CD4-positive, alpha-beta T cell treated with Interleukin-12 subunit alpha and Interleukin-12 subunit beta, for 1 hour (primary cell): ENCODE results near the gene C9orf78.

Source experiments
- DNase-seq: peaks from one replicate; pipeline ENCODE4 v3.0.0-alpha.2; 2020

The C9orf78 gene

GRCh38 chr9:129835128-129835859 is at the start of gene C9orf78, which contains the start of gene USP20:
TSS of gene C9orf78 (minus strand) at chr9:129835275. CDS start at chr9:129835221, 54 bp downstream.
TSS of gene USP20 (plus strand) at chr9:129835458. CDS start at chr9:129852556, 17,098 bp downstream.
- peak; percentile 98 for DNase-seq

DNA sequence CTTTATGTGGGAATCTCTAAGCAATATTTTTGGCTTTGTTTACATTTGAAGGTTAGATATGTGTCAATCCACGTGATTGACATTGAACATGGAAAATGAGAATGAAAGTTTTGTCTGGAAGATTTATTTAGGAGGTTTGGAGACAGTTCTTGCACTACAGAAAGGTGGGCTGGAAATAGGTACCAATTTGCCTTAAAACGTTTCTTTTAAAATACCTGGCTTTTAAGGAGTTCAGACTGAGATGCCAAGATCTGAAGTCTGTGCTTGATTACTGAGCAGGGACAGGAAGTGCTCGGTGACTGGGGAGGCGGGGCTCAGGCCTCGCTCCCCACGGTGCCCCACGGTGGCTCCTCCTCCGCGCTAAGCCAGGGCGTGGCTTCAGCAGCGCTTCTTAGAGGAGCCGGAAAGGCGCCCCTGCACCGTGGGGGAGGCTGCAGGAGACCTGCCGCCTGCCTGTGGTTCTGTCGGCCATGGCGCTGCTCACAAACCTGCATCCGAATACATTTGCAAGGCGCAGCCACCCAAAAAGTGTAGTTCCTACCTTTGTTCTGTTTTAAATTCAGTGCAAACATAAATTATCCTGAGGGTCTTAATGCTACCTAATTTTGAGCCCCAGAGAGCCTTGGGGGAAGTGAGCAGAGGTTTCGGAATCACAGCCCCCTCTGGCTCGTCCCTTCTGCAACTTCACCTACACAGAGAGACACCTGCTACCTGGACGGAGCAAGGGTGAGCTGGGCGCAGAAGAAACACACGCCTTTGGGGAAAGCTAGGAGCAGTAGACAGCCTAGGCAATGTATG is 49.3 kb upstream of the C9orf78 start:
- DNase-seq = peak; percentile 95

- DNase-seq = no peak
Observed at GRCh38 chr9:129881547-129882324, 46.7 kb upstream of the C9orf78 start.

DNA sequence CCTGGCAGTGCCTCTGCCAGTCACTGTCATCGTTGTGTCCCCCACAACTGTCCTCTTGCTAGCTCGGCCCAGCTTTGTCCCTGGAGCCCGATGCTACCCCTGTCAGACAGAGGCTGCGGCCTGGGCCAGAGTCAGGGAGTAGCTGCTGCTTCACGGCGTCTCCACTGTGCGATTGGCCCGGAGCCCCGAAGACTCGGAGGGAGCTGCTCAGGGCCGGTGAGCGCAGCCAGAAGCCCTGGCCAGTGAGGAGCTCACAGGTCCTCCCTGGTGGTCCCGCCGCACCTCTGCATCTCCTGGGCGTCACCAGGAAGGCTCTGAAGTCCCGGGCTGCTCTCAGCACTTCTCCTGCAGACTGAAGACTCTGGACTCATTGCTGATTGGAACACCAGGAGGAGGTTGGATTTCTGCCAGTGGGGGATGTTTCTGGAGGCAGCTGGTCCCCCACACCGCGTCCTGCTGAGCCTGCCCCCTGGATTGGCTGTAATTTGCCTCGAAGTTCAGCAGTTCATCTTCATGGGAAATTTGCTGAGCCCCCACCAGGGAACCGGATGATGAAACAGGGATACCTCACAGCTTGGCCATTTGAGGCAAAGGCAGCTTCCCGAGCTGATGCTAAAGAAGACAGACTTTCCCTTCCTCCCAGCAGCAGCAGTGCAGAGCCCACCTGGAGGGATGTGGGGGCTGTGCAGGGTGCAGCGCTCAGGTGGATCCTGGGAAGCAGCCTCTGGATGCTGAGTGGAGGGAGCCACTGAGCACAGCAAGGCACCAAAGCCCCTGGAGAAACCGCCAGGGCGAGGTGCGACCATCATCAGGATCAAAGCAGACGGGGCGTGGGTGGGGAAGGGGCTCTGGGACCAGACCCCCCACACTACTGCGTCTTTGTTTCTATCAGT is 45.8 kb upstream of the C9orf78 start:
- no peak for DNase-seq

- no peak for DNase-seq
Observed at GRCh38 chr9:129879991-129880653, 45.0 kb upstream of the C9orf78 start.

GRCh38 chr9:129879103-129879699 is 44.1 kb upstream of the C9orf78 start:
- no peak for DNase-seq

DNA sequence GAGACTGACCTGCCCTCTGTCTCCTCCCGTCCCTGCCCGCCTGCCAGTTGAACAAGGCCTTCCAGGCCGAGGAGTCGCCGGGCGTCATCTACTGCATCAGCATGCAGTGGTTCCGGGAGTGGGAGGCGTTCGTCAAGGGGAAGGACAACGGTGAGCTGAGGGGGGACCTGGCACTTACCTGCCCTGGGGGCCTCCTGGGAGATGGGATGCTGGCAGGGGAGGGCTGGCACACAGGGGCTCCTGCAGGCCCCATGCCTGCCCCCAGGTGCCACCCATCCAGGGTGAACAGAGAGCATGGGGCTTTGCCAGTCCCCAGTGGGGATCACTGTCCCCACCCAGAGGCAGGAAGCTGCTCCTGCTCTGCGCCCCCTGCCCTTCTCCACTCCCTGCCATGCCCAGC is 43.2 kb upstream of the C9orf78 start:
- no peak for DNase-seq

- no peak for DNase-seq
Observed at GRCh38 chr9:129876815-129877214, 41.7 kb upstream of the C9orf78 start.

- no peak for DNase-seq
Observed at GRCh38 chr9:129875687-129876395, 40.8 kb upstream of the C9orf78 start.

- DNase-seq = no peak
Observed at GRCh38 chr9:129875181-129875611, 40.1 kb upstream of the C9orf78 start.

DNA sequence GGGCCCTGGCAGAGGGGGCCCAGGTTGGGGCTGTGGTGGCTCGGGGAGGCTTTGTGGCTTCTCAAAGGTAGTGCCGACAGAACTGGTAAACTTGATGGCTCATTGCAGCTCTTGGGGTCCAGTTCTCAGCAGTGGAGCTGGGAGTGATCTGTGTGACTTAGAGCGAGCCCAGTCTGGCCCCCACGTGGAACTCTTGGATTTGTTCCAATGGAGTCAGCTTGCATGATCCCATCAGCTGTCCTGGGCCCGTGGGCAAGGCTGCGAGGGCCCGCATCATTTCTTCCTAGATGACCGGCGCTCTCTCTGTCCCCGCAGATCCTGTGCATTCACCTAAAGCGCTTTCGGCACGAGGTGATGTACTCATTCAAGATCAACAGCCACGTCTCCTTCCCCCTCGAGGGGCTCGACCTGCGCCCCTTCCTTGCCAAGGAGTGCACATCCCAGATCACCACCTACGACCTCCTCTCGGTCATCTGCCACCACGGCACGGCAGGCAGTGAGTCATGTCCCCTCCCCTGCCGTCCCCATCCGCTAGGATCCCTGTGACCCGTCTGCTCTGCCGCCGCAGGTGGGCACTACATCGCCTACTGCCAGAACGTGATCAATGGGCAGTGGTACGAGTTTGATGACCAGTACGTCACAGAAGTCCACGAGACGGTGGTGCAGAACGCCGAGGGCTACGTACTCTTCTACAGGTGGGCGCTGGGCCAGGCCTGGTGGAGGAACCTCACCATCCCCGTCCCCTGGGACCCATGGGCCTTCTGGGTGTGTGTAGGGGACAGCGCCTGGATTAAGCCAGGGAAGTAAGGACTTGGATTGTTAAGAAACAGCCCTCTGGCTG is 39.4 kb upstream of the C9orf78 start:
- no peak for DNase-seq

GRCh38 chr9:129873563-129874190 is 38.6 kb upstream of the C9orf78 start:
- DNase-seq = no peak

GRCh38 chr9:129871046-129871445 is 36.0 kb upstream of the C9orf78 start:
- DNase-seq = no peak

DNA sequence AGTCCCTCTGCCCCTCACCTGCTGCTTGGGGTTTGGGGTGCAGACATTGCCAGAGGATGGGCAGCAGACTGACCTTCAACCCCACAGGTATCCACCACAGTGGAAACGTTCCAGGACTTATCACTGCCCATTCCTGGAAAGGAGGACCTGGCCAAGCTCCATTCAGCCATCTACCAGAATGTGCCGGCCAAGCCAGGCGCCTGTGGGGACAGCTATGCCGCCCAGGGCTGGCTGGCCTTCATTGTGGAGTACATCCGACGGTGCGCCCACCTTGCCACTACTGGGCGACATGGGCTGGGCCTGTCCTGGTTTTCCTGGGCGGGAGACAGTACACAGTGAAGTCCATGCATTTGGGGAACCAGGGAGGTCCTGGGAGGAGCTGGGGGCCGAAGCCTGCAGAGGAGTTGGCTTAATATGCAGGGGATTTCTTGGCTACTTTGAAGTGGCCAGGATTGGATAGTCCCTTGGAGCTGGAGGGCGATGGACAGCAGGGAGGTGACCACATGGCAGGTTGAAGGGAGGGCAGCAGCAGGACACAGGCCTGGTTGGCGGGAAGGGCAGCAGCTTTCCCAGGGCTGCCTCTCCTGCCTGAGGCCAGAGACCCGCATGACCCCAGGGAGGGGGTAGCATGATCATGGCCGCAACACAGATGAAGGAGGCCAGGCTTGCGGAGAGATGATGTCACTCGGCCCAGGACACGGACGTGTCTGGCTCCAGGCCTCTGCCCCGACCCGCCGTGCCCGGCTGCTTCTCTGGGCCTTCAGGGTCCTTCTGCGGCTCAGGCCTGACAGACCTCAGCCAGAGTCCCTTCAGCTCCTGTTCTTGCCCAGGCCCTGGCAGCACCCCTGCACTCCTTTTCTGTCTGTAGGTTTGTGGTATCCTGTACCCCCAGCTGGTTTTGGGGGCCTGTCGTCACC is 34.8 kb upstream of the C9orf78 start:
- no peak for DNase-seq

GRCh38 chr9:129868872-129869486 is 33.9 kb upstream of the C9orf78 start:
- DNase-seq = peak; percentile 93

GRCh38 chr9:129868023-129868871 is 33.2 kb upstream of the C9orf78 start:
- DNase-seq = no peak
